IPS-20b (cell line): ENCODE data around the gene LMF2.
A peak's percentile ranks its signal among the peaks of the same experiment; 100 is the strongest.

Experiments used
- H3K27ac ChIP-seq: one replicate; pipeline ENCODE4 v1.5.1; 2013; ENCODE audit warnings: low read length
- H3K27me3 ChIP-seq: 2 replicates; pipeline ENCODE4 v1.6.1; 2013; ENCODE audit warnings: mild to moderate bottlenecking, low read length, inconsistent platforms; ENCODE audit not compliant: insufficient read depth
- H3K36me3 ChIP-seq: 2 replicates; pipeline ENCODE4 v1.6.1; 2013; ENCODE audit warnings: low read depth, mild to moderate bottlenecking, inconsistent platforms, low read length, moderate library complexity; ENCODE audit not compliant: insufficient read depth
- H3K4me1 ChIP-seq: 2 replicates; pipeline ENCODE4 v1.6.1; 2013; ENCODE audit warnings: mild to moderate bottlenecking, control low read depth, inconsistent platforms, low read length, moderate library complexity; ENCODE audit not compliant: insufficient read depth
- H3K4me3 ChIP-seq: 2 replicates; pipeline ENCODE4 v1.5.1; 2013; ENCODE audit warnings: mild to moderate bottlenecking, low read length, inconsistent platforms
- H3K9ac ChIP-seq: 2 replicates; pipeline ENCODE4 v1.6.1; 2013; ENCODE audit warnings: low read depth, mild to moderate bottlenecking, inconsistent platforms, low read length, moderate library complexity
- H3K9me3 ChIP-seq: 2 replicates; pipeline ENCODE4 v1.6.1; 2013; ENCODE audit warnings: mild to moderate bottlenecking, low read depth, low read length, inconsistent platforms; ENCODE audit not compliant: insufficient read depth

LMF2 gene

GRCh38 chr22:50507421-50507990 lies at the start of gene LMF2:
TSS of gene LMF2 (minus strand) at chr22:50507702. CDS start at chr22:50507675, 27 bp downstream.
- Histone ChIP-seq H3K4me1 (no peaks in the 10 kb centered on the region; the same call in 1 of the 2 replicates), H3K4me3 (peak within 1 kb of the TSS; percentile 97), H3K36me3 (peaks cover 12% of the 10 kb centered on the region), H3K9me3 (no peaks in the 10 kb centered on the region), H3K27ac (no peak within 1 kb of the TSS), H3K27me3 (no peaks in the 10 kb centered on the region), H3K9ac (peak within 1 kb of the TSS; percentile 88)

DNA sequence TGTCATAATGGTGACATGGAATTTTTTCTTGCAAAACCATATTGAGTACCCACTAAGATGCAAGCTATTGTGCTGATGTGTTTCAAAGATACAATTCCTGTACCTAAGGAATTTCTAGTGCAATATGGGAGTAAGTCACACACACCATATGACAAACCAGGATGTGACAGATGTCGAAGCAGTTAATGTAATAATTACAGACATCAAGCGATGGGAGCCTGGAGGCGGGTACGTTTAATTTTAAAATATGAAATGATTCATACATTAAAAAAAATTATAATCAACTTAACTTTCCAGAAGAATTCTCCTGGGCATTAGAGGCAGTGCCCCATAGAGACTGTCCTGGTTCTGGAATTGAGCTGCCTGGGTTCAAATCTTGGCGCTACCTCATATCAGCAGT lies 49.2 kb upstream of the LMF2 start:
- H3K4me3 ChIP-seq = no peak overlapping the region
- peaks cover 2% of the 10 kb centered on the region; the same call in 1 of the 2 replicates for H3K4me1 ChIP-seq
- no peak overlapping the region for H3K27ac ChIP-seq
- H3K27me3 ChIP-seq = peaks cover 15% of the 10 kb centered on the region
- H3K36me3 ChIP-seq = no peaks in the 10 kb centered on the region
- no peaks in the 10 kb centered on the region for H3K9me3 ChIP-seq
- H3K9ac ChIP-seq = no peak overlapping the region

- H3K9ac ChIP-seq = no peak overlapping the region
- 0 out of 2 replicates have a peak, but pooled peaks cover under 1% of the 10 kb centered on the region for H3K27me3 ChIP-seq
- H3K36me3 ChIP-seq = no peaks in the 10 kb centered on the region
- H3K9me3 ChIP-seq = no peaks in the 10 kb centered on the region
- H3K27ac ChIP-seq = no peak overlapping the region
- no peak overlapping the region for H3K4me3 ChIP-seq
- peaks cover 2% of the 10 kb centered on the region; the same call in 1 of the 2 replicates for H3K4me1 ChIP-seq
Measured at GRCh38 chr22:50553310-50553709, 45.8 kb upstream of the LMF2 start.

- H3K9ac ChIP-seq = no peak overlapping the region
- no peak overlapping the region for H3K27ac ChIP-seq
- no peaks in the 10 kb centered on the region for H3K36me3 ChIP-seq
- no peaks in the 10 kb centered on the region for H3K9me3 ChIP-seq
- H3K4me3 ChIP-seq = no peak overlapping the region
- H3K27me3 ChIP-seq = no peaks in the 10 kb centered on the region
- H3K4me1 ChIP-seq = peaks cover 2% of the 10 kb centered on the region; the same call in 1 of the 2 replicates
Measured at GRCh38 chr22:50551160-50551752, 43.8 kb upstream of the LMF2 start.

GRCh38 chr22:50550395-50550794 lies 42.9 kb upstream of the LMF2 start:
- Histone ChIP-seq H3K36me3 (no peaks in the 10 kb centered on the region), H3K9me3 (no peaks in the 10 kb centered on the region), H3K9ac (no peak overlapping the region), H3K4me1 (peaks cover 2% of the 10 kb centered on the region; the same call in 1 of the 2 replicates), H3K4me3 (no peak overlapping the region), H3K27ac (no peak overlapping the region), H3K27me3 (peaks cover 6% of the 10 kb centered on the region; the same call in 1 of the 2 replicates)

- Histone ChIP-seq H3K27ac (no peak overlapping the region), H3K9me3 (no peaks in the 10 kb centered on the region), H3K4me1 (no peaks in the 10 kb centered on the region; the same call in 1 of the 2 replicates), H3K4me3 (no peak overlapping the region), H3K27me3 (peaks cover 18% of the 10 kb centered on the region), H3K9ac (no peak overlapping the region), H3K36me3 (no peaks in the 10 kb centered on the region)
Measured at GRCh38 chr22:50548921-50549790, 41.7 kb upstream of the LMF2 start.

DNA sequence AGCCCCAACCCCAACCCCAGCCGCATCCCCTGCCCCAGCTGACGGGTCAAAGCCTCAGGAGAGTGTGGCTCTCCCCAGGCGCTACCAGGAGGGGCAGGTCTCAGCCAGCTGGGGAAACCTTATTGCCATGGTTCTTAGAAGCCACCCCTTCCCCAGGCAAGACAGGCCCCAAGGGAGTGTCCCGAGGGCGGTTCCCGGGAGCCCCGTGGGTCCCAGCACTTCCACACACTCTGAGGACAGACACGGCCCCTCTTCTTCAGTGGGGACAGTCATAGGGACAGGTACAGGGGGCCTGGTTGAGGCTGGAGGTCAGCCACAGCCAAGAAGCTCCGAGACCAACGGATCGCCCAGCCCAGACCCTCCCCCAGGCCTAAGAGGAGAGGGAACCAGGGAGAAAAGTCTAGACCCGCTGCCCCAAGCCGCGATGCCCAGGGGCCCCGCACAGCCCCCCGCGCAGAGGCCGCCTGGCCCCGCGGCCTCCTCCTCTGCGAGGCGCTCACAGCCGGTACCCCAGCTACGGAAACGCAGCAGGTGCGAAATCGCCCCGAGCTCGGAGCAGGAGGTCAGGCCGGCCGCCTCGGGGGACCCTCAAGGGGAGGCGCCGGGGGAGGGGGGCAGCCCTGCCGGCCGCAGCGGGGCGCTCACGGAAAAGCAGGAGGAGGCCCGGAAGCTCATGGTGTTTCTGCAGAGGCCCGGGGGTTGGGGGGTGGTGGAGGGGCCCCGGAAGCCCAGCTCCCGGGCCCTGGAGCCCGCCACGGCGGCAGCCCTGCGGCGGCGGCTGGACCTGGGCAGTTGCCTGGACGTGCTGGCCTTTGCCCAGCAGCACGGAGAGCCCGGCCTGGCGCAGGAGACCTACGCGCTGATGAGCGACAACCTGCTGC lies 40.8 kb upstream of the LMF2 start:
- Histone ChIP-seq H3K27me3 (peaks cover 26% of the 10 kb centered on the region), H3K36me3 (no peaks in the 10 kb centered on the region), H3K9ac (no peak overlapping the region), H3K27ac (no peak overlapping the region), H3K9me3 (no peaks in the 10 kb centered on the region), H3K4me1 (no peaks in the 10 kb centered on the region; the same call in 1 of the 2 replicates), H3K4me3 (no peak overlapping the region)

GRCh38 chr22:50547263-50547985 lies 39.9 kb upstream of the LMF2 start:
- H3K4me1 ChIP-seq = no peaks in the 10 kb centered on the region; the same call in 1 of the 2 replicates
- H3K36me3 ChIP-seq = no peaks in the 10 kb centered on the region
- no peaks in the 10 kb centered on the region for H3K9me3 ChIP-seq
- no peak overlapping the region for H3K9ac ChIP-seq
- H3K4me3 ChIP-seq = no peak overlapping the region
- H3K27ac ChIP-seq = no peak overlapping the region
- peaks cover 26% of the 10 kb centered on the region for H3K27me3 ChIP-seq

DNA sequence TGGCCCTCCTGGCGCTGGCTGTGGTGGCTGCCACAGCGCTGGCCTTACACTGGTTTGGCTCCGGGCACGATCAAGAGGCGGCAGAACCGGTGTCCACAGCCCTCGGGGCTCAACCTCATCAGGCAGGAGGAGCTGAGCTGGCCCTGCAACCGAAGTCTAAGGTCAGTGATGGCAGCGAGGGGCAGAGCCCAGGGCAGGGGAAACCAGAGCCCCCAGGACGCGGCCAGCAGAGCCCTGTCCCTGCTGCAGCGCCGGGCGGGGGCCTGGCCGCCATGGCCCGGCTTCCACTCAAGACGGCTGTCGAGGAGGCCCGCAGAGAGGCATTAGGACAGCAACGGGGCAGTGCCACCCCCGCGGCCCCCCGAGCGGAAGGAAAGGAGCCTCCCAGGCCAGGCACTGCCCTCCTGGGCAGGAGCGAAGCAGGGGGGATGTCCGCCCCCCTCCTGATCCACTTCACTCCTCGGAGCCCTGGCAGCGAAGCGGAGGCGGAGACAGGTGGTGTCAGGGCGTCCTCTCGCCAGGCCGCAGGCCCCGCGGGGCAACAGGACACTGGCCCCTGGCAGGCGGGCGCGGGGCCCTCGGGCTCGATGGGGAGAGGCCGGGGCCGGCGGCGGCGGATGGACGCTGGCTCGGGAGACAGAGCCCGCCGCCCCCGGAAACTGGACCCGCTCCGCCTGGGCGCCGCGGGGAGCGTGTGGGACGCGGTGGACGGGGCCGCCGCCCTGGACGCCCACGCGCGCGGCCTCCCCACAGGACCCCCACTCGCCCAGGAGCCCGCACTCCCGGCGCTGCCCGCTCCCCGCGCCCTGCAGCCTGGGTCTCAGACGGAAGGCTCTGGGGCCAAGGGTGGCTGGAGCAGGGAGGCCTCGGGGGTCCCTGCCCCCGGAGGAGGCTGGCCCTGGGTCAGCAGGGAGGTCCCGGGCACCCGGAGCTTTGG lies 39.1 kb upstream of the LMF2 start:
- Histone ChIP-seq H3K27ac (no peak overlapping the region), H3K9me3 (no peaks in the 10 kb centered on the region), H3K27me3 (peaks cover 26% of the 10 kb centered on the region), H3K36me3 (no peaks in the 10 kb centered on the region), H3K9ac (no peak overlapping the region), H3K4me1 (no peaks in the 10 kb centered on the region; the same call in 1 of the 2 replicates), H3K4me3 (no peak overlapping the region)
